WTC11 (cell line): Measurements from ENCODE around the gene MYO16. TPM values are rescaled to one million over a fixed set of nuclear protein-coding genes. Genes with fewer than 3 reads are reported as not detected.
A peak's percentile ranks its signal among the peaks of the same experiment; 100 is the strongest.

Experiments used
- ATAC-seq: fragments of 200-7000 bp; cut with Tn5 transposase; 2 replicates; pipeline ENCODE4 v1.10.0; 2021; ENCODE audit warnings: mild to moderate bottlenecking, moderate library complexity
- CTCF ChIA-PET: fragments of 300-600 bp; sonication (Branson Sonifier 250); formaldehyde crosslinking; loops from one replicate; lab custom pipeline; 2021; ENCODE audit warnings: antibody characterized with exemption; lab: Charles Lee
- POLR2A ChIA-PET: fragments of 350-600 bp; sonication (Branson Sonifier 250); formaldehyde crosslinking; loops from one replicate; lab custom pipeline; 2021; ENCODE audit warnings: antibody characterized with exemption; lab: Charles Lee
- DNase-seq: peaks from one replicate; pipeline ENCODE4 v3.0.0; 2021; ENCODE audit warnings: low spot score
- H3K27ac Mint-ChIP-seq: 2 replicates; pipeline ENCODE4 v1.8.0; 2021; ENCODE audit warnings: mixed read lengths
- H3K27me3 Mint-ChIP-seq: 2 replicates; pipeline ENCODE4 v1.8.0; 2021; ENCODE audit warnings: low read depth, mild to moderate bottlenecking, moderate library complexity, mixed read lengths
- H3K36me3 Mint-ChIP-seq: 2 replicates; pipeline ENCODE4 v1.8.0; 2021; ENCODE audit warnings: mixed read lengths
- H3K4me1 Mint-ChIP-seq: 2 replicates; pipeline ENCODE4 v1.8.0; 2022; ENCODE audit warnings: mixed read lengths
- H3K4me3 Mint-ChIP-seq: 2 replicates; pipeline ENCODE4 v1.8.0; 2021; ENCODE audit warnings: mild to moderate bottlenecking, moderate library complexity, mixed read lengths
- H3K9me3 Mint-ChIP-seq: 2 replicates; pipeline ENCODE4 v1.8.0; 2021; ENCODE audit warnings: mixed read lengths
- AR ChIP-seq: fragments of 250-450 bp; sonication (Bioruptor Pico); IDR thresholded peaks from 2 replicates; pipeline ENCODE4 v1.9.0; 2021; ENCODE audit warnings: mild to moderate bottlenecking
- ARID4B ChIP-seq: sonication (generic); formaldehyde crosslinking; IDR thresholded peaks from 2 replicates; pipeline ENCODE4 v1.8.0; 2023; ENCODE audit warnings: missing genetic modification reagents, mild to moderate bottlenecking, borderline replicate concordance
- CBFB ChIP-seq: sonication (generic); formaldehyde crosslinking; IDR thresholded peaks from 2 replicates; pipeline ENCODE4 v1.8.1; 2022; ENCODE audit warnings: mild to moderate bottlenecking, low read depth, missing genetic modification reagents
- CREB1 ChIP-seq: sonication (generic); formaldehyde crosslinking; IDR thresholded peaks from 2 replicates; pipeline ENCODE4 v1.8.0; 2023; ENCODE audit warnings: mild to moderate bottlenecking, missing genetic modification reagents
- CTCF ChIP-seq: fragments of 200-600 bp; IDR thresholded peaks from 2 replicates; pipeline ENCODE4 v1.8.0; 2022; ENCODE audit warnings: antibody characterized with exemption
- E2F5 ChIP-seq: sonication (generic); formaldehyde crosslinking; IDR thresholded peaks from 2 replicates; pipeline ENCODE4 v1.8.1; 2022; ENCODE audit warnings: mild to moderate bottlenecking, moderate library complexity, missing genetic modification reagents
- ETV6 ChIP-seq: sonication (generic); formaldehyde crosslinking; IDR thresholded peaks from 2 replicates; pipeline ENCODE4 v1.8.1; 2022; ENCODE audit warnings: mild to moderate bottlenecking, missing genetic modification reagents
- FOXP4 ChIP-seq: sonication (generic); formaldehyde crosslinking; IDR thresholded peaks from 2 replicates; pipeline ENCODE4 v1.8.0; 2022; ENCODE audit warnings: mild to moderate bottlenecking, missing genetic modification reagents
- GTF2I ChIP-seq: fragments of 250-450 bp; sonication (Bioruptor Pico); conservative IDR thresholded peaks from 2 replicates; pipeline ENCODE4 v1.4.0; 2021; ENCODE audit warnings: mild to moderate bottlenecking
- HMGA2 ChIP-seq: fragments of 250-450 bp; sonication (Bioruptor Pico); IDR thresholded peaks from 2 replicates; pipeline ENCODE4 v1.4.0; 2021; ENCODE audit warnings: mild to moderate bottlenecking, moderate library complexity
- IRF2 ChIP-seq: sonication (generic); formaldehyde crosslinking; IDR thresholded peaks from 2 replicates; pipeline ENCODE4 v1.8.0; 2022; ENCODE audit warnings: low read depth, missing genetic modification reagents, borderline replicate concordance
- NFYB ChIP-seq: sonication (generic); formaldehyde crosslinking; conservative IDR thresholded peaks from 2 replicates; pipeline ENCODE4 v1.8.0; 2022; ENCODE audit warnings: low read depth, missing genetic modification reagents
- RELA ChIP-seq: sonication (generic); formaldehyde crosslinking; IDR thresholded peaks from 2 replicates; pipeline ENCODE4 v1.8.1; 2022; ENCODE audit warnings: missing genetic modification reagents, mild to moderate bottlenecking, borderline replicate concordance
- TEAD1 ChIP-seq: sonication (generic); formaldehyde crosslinking; IDR thresholded peaks from 2 replicates; pipeline ENCODE4 v1.8.0; 2022; ENCODE audit warnings: mild to moderate bottlenecking, missing genetic modification reagents
- TEAD4 ChIP-seq: sonication (generic); formaldehyde crosslinking; IDR thresholded peaks from 2 replicates; pipeline ENCODE4 v1.8.0; 2022; ENCODE audit warnings: mild to moderate bottlenecking, missing genetic modification reagents
- ZNF263 ChIP-seq: sonication (generic); formaldehyde crosslinking; IDR thresholded peaks from 2 replicates; pipeline ENCODE4 v1.8.1; 2022; ENCODE audit warnings: low read depth, mild to moderate bottlenecking, moderate library complexity, missing genetic modification reagents
- ZNF671 ChIP-seq: fragments of 250-450 bp; sonication (Bioruptor Pico); IDR thresholded peaks from 2 replicates; pipeline ENCODE4 v1.8.0; 2021; ENCODE audit warnings: mild to moderate bottlenecking
- total RNA-seq: library from RNA; stranded (reverse); gene quantifications from 3 replicates; pipeline ENCODE4 v1.2.3, GENCODE V29; 2021
- TF ChIP-seq, protein P1 (sequence below): sonication (generic); formaldehyde crosslinking; IDR thresholded peaks from 2 replicates; pipeline ENCODE4 v1.8.1; 2022; ENCODE audit warnings: missing genetic modification reagents, borderline replicate concordance
- TF ChIP-seq, protein P2 (sequence below): sonication (generic); formaldehyde crosslinking; IDR thresholded peaks from 2 replicates; pipeline ENCODE4 v1.8.1; 2022; ENCODE audit warnings: low read depth, mild to moderate bottlenecking, moderate library complexity, missing genetic modification reagents, borderline replicate concordance

MYO16 gene
- total RNA-seq, 1 experiment from 2014 or later: 0.09 TPM

DNA sequence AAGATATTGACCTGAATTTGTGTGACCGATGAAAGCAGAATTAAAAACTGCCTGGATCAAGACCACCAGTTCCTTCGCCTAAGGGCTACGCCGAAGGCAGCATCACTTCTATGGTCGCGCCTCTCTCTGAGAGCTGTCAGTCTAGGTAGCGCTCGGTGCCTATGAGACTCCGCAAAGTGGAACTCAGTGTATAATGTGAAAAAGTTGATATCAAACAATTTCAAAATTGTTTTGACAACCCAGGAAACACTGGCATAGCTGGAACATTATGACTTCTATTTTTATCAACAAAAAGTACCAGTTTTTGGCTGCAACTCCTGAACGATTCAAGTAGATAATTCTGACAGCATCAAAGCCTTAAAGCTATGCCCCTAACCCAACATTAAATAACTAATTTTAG is 223.6 kb downstream of the MYO16 start:
- no peaks in the 10 kb centered on the region; the same call in 1 of the 2 replicates for H3K27me3 Mint-ChIP-seq
- H3K4me1 Mint-ChIP-seq: peaks cover 41% of the 10 kb centered on the region
- no peak for DNase-seq
- no peak for ATAC-seq
- no peak overlapping the region for H3K27ac Mint-ChIP-seq
- H3K4me3 Mint-ChIP-seq: no peak overlapping the region
- H3K9me3 Mint-ChIP-seq: peaks cover 4% of the 10 kb centered on the region
- no peak for TF ChIP-seq E2F5
- TF ChIP-seq, all 79 proteins: peak for 0
- CTCF ChIA-PET: interaction anchor here (0.8 kb wide), 1 partner anchor 42 kb away, joined by 3 read pairs; no protein-coding TSS in a partner anchor
- H3K36me3 Mint-ChIP-seq: peaks cover 3% of the 10 kb centered on the region; the same call in 1 of the 2 replicates
- POLR2A ChIA-PET: no interaction called here

DNA sequence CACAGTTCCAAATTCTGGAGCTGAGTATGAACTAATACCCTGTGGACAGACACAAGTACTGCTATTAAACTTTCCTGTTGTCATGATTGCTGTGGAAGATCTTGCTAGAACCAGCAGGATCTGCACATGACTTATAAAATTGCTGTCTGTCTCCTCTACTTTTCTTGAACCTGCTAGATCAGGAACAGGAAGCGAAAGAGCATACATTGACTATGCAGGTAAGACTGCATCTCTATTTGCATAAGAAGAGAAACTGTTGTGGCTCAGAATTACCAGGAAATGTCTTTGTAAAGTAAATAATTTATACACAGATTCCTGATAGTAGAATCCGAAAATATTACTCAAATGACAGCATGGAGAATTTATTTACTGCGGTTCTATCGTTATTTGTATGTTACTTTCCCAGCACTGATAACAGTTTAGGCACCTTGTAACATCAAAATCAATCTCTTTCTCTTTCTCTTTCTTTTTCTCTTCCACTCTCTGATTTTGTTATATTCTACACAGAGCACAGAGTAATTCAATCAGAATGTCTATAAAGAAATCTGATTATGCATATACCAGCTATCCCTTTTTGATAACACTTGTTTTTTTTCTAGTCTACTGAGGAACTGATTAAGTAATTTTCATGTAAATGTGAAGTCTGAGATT is 226.5 kb downstream of the MYO16 start:
- peak overlapping the region; percentile 73 for H3K27ac Mint-ChIP-seq
- ChIA-PET POLR2A (no interaction called here), CTCF (interaction anchor here (0.7 kb wide), 2 partner anchors 513 to 931 kb away, joined by 3 to 4 read pairs; partner anchors contain the start of gene IRS2)
- H3K27me3 Mint-ChIP-seq: no peaks in the 10 kb centered on the region
- H3K4me1 Mint-ChIP-seq: peaks cover 59% of the 10 kb centered on the region
- DNase-seq (no peak), ATAC-seq (peak; percentile 63)
- H3K36me3 Mint-ChIP-seq: peaks cover 8% of the 10 kb centered on the region; the same call in 1 of the 2 replicates
- H3K9me3 Mint-ChIP-seq: peaks cover 9% of the 10 kb centered on the region
- H3K4me3 Mint-ChIP-seq: no peak overlapping the region; the same call in 1 of the 2 replicates
- TF ChIP-seq IRF2 (CRISPR knock-in tag): no peak
- no peak for TF ChIP-seq NFYB (CRISPR knock-in tag)
- no peak for TF ChIP-seq AR (CRISPR knock-in tag)
- no peak for TF ChIP-seq TEAD1 (CRISPR knock-in tag)
- no peak for TF ChIP-seq RELA (CRISPR knock-in tag)
- TF ChIP-seq, protein P1, sequence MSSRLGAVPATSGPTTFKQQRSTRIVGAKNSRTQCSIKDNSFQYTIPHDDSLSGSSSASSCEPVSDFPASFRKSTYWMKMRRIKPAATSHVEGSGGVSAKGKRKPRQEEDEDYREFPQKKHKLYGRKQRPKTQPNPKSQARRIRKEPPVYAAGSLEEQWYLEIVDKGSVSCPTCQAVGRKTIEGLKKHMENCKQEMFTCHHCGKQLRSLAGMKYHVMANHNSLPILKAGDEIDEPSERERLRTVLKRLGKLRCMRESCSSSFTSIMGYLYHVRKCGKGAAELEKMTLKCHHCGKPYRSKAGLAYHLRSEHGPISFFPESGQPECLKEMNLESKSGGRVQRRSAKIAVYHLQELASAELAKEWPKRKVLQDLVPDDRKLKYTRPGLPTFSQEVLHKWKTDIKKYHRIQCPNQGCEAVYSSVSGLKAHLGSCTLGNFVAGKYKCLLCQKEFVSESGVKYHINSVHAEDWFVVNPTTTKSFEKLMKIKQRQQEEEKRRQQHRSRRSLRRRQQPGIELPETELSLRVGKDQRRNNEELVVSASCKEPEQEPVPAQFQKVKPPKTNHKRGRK (CRISPR knock-in tag): no peak
- no peak for TF ChIP-seq CBFB (CRISPR knock-in tag)
- no peak for TF ChIP-seq ZNF263 (CRISPR knock-in tag)
- TF ChIP-seq CREB1 (CRISPR knock-in tag): no peak
- TF ChIP-seq GTF2I: no peak
- no peak for TF ChIP-seq TEAD4
- TF ChIP-seq FOXP4 (CRISPR knock-in tag): no peak
- no peak for TF ChIP-seq HMGA2 (CRISPR knock-in tag)
- TF ChIP-seq ARID4B (CRISPR knock-in tag): no peak
- TF ChIP-seq ETV6 (CRISPR knock-in tag): no peak
- TF ChIP-seq CTCF: no peak
- TF ChIP-seq ZNF671 (CRISPR knock-in tag): no peak
- TF ChIP-seq, protein P2, sequence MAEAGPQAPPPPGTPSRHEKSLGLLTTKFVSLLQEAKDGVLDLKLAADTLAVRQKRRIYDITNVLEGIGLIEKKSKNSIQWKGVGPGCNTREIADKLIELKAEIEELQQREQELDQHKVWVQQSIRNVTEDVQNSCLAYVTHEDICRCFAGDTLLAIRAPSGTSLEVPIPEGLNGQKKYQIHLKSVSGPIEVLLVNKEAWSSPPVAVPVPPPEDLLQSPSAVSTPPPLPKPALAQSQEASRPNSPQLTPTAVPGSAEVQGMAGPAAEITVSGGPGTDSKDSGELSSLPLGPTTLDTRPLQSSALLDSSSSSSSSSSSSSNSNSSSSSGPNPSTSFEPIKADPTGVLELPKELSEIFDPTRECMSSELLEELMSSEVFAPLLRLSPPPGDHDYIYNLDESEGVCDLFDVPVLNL (CRISPR knock-in tag): no peak
